HG03103 (cell line): ENCODE data around the gene HOXA5.
A peak's percentile ranks its signal among the peaks of the same experiment; 100 is the strongest.

Experiments
- ATAC-seq: cut with Tn5 transposase; IDR thresholded peaks from one replicate; pipeline ENCODE4 v1.9.1; 2021; ENCODE audit warnings: low read depth; ENCODE audit not compliant: unreplicated experiment

HOXA5 gene

DNA sequence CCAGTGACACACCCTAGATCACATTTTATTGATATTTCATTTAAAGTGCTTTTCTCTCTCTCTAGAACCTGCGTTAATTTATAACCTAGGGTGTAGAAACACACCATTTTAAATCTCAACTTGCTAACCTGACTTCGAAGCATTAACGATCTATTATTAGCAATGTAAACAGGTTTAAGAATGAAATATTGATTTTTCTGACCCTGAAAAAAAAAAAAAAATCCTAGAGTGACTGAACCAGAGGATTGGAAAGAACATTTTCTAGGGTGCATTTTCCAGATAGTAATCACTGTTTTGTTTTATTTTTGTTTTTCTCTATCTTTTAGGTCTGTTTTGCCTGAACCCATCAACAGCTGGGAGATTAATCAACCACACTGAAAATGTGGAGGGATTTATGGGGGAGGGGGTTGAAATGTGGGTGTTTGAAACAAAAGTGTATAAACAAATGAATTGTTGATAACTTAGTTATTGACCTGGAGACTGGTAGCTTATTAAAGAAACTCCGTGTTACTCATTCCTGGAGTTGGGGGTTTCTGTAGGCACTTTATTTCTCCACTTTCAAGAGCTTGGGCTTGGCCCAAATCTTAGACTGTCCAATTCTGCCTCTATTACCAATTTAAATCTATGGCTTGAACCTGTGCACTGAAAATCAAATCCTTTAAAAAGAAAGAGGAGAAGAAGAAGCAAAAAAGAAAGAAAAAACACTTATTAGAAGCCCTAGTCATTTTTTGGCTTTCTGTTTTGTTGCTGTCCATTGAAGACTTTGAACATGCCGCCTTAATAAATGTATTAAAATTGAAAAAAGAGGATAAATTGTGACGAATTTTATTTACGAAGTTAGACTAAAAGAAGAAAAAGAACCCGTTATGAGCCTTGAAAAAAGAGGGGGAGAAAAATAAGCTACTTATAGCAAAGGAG lies 43.8 kb downstream of the HOXA5 start:
- ATAC-seq: no peak

DNA sequence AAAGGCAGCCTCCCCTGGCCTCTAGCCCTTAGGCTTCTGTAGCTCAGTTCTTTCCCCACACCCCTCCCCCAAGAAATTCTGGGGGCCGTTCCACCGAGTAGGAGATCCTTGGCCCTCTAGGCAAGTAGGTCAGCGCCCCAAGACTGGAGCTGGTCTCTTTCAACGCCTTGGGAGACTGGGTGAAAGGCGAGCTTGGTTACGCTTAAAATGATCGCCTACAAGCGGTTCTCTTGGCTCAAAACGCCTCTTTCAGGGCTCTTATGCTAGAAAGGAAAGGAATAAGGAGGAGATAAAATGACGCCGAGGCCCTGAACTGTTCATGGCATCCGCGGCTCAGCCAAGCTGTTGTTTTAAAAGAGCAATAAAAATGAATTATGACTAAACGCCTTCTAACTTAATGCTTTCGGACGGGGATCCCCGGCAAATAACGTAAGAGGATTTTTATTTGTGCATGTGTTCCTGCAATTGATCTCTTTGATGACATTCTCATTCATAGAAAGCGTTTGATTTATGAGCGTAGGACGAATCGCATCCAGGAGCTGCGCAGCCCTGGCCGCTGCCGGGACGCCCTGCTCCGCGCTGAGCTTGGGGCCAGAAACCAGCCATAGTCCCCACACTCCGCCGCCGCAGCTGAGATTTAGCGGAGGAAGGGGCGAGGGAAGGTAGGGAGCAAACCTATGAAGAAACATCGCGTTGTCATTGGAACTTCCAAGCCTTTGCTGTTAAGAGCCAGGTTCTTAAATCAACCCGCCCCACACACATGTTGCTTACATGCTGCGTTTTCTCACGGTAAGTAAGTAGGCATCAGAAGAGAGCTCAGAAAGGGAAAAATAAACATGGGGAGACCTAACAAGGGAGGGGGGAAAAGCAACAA lies 44.7 kb downstream of the HOXA5 start:
- ATAC-seq: no peak

GRCh38 chr7:27097686-27098577 lies 45.5 kb downstream of the HOXA5 start:
- no peak for ATAC-seq

DNA sequence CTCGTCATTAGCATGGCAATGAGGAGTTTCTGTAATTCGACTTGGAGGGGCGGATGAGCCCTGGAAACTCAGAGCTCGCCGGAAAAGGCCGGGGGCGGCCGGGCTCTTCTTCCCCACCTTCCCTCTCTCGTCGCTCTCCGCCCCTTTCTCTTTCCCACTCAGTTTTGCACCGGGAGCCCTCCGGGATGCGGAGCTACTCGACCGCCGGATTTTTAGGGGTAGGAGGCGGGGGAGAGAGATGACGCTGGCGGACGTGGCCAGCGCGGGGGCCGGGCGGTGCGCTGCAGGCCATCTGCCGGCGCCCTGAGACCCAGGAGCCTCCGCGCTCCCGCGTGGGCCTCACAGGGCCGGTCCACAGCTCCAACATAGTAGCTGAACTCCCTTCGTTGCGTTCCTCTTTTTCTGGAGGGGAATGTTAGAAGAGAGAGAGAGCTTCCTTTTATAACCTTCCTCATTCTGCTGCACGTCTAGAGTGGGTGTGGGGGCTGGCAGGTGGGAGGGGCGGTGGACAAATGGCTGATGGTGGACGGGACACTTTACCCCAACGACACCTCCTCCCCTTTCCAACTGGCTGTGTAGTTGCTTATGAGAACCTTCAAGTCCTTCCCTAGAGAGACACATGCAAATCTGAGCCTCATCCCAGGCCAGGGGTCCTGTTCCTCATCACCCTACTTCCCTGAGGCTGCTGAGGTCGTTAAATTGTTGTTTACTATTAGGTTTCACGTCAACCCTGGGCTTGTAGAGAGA lies 46.5 kb downstream of the HOXA5 start:
- no peak for ATAC-seq

DNA sequence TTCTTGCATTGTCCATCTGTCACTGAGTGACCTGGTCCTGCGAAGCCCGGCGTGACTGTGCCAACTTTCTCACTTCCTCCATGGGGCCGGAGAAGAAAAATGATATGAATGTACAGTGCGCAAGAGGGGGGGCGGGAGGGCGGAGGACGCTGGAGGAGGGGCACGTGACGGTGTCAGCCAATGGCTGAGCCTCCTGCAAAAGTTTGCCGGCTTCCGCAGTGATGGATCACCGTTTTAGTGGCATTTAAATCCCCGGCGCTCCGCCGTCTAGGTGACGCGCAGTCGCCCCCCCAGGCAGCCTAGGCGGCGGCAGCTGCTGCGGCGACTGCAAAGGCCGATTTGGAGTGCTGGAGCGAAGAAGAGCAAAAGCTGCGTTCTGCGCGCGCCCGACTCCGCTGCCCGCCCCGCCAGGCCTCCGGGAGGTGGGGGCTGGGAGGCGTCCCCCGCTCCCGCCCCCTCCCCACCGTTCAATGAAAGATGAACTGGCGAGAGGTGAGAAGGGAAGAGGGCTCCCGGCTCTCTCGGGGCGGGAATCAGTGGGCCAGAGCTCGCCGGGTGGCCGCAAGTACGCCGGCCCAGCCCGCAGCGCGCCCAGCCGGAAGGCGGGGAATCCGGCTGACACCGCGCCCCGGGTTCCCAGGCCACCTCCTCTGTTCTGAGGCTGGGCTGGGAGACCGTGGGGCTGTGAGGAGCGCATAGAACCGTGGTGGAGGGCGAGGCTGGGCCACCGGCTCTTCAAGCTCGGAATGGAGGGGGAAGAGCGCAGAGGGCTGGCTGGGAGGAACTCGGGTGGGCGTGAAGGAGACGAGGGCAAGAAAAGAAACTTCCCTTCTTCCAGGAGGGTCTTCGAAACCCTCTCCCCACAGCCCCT lies 47.3 kb downstream of the HOXA5 start, which contains the start of gene HOXA1:
Gene HOXA1 (minus strand): TSS at position 104 of the 871 bp plus-strand sequence. CDS start 88 bp downstream, at position 16.
- peak; percentile 78 for ATAC-seq

DNA sequence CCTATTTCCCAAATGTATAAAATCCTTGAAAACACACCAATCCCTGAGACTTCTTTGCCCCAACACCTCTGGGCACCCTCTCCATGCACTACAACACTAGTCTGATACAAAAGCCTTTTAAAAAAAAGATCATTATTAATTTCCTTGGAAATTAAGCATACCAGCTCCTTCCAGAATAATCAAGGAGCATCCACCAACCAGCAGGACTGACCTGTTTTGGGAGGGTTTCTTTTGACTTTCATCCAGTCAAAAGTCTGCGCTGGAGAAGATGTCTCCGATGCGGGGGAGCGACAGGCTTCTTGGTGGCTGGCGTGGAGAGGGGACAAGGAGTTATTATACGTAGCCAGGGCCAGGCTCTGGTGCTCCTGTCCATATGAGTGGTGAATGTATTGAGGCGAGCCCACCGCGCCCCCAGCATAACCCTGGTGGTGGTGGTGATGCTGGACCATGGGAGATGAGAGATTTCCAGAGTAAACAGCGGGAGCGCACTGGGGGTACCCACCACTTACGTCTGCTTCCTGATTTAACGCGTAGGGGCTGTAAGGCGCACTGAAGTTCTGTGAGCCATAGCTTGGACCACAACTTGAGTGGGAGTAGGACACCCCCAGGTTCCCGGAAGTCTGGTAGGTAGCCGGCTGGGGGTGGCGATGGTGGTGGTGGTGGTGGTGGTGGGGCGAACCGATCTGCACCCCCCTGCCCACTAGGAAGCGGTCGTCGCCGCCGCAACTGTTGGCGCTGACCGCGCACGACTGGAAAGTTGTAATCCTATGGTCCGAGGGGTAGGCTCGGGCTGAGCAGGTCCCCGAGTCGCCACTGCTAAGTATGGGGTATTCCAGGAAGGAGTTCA lies 48.2 kb downstream of the HOXA5 start:
- ATAC-seq: no peak

DNA sequence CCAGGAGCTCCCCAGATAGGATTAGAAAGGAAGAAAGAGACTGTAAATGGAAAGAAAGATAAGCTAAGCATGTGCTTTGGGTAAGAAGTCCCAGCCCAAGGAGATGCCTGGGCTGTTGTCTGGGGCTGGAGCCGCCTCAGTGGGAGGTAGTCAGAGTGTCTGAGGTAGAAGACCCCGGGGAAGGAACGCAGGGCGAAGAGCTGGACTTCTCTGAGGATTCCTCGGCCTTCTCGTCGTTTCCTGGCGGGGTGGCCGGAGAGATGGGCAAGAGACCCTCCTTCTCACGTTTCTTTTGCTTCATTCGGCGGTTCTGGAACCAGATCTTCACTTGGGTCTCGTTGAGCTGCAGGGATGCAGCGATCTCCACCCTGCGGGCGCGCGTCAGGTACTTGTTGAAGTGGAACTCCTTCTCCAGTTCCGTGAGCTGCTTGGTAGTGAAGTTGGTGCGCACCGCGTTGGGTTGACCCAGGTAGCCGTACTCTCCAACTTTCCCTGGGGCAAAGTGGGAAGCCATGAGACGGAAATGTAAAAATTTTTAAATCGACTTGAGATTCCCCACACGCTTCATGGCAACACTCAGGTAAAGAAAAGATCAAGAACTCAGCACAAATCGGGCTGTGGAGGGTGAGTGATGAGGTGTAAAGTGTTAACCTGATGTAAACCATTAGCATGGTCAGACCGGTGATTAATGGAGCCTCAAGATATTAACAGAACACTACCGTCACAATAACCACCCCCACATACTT lies 49.0 kb downstream of the HOXA5 start:
- no peak for ATAC-seq

GRCh38 chr7:27093184-27093895 lies 50.1 kb downstream of the HOXA5 start:
- no peak for ATAC-seq

DNA sequence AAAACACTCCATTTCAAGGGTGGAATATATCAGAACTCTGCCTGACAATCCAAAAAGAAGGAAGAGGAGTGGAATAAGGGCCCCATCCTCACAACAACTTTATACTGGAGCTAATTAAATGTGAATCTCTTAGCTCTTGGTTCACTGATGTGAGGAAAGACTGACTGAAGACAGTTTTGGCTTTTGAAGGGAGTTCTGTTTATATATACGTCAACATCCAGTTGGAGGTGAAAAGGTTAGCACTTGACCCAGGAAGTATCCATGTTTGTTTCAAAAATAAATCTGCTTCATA lies 50.7 kb downstream of the HOXA5 start:
- ATAC-seq: no peak

GRCh38 chr7:27091941-27092818 lies 51.3 kb downstream of the HOXA5 start:
- ATAC-seq: no peak

DNA sequence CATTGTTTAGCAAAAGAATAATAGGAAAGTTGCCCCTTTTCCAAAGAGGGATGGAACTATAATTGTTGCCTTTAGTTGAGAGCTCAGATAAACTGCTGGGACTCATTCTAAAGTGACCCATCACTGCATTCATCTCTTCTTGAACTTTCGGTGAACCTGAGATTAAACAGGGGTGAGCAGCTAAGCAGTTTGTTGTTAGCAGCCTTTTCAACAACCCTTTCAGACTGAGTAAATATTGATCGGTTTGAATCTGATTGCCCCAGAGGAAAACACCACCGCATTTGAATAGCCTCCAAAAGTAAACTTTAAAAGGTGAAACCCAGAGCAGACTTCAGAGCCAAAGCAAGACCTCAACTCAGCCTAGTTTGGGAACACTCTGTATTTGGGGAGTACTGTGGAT lies 52.4 kb downstream of the HOXA5 start:
- no peak for ATAC-seq
